HG02759 (cell line): Measurements from ENCODE around the gene CYBA.

Experiments used
- ATAC-seq: cut with Tn5 transposase; IDR thresholded peaks from one replicate; pipeline ENCODE4 v1.9.1; 2021; ENCODE audit warnings: mild to moderate bottlenecking, moderate library complexity; ENCODE audit not compliant: unreplicated experiment

Gene CYBA

DNA sequence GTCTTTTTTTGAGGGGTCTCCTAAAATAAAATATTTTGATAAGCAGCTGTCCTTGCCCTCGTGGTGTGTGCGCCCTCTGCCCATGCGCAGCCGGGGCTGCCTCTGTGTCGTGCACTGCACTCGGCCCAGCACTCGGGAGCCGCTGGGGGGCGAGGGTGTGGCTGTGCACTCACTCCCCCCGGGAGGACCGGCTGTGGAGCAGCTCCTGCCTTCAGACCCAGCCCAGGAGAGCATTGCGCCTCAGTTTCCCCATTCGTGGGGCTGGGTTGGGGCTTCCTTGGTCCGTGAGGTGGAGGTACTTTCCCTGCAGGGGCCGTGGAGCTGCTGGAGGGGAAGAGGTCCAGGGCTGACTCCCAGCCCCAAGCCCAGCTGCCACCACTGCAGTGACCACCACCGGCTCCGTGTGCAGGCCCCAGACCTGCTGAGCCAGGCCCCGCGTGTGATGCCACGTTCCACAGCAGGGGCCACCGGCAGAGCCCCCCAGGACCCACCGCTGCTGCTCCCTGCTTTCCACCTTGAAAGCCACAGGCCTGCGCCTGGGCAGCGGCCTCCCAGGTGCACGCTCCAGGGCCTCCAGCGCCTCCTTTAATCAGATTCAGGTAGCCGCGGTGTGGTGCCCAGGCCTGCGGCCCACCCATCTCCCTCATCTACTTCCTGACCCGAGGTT, 18.8 kb downstream of the CYBA start:
- ATAC-seq, result no peak

DNA sequence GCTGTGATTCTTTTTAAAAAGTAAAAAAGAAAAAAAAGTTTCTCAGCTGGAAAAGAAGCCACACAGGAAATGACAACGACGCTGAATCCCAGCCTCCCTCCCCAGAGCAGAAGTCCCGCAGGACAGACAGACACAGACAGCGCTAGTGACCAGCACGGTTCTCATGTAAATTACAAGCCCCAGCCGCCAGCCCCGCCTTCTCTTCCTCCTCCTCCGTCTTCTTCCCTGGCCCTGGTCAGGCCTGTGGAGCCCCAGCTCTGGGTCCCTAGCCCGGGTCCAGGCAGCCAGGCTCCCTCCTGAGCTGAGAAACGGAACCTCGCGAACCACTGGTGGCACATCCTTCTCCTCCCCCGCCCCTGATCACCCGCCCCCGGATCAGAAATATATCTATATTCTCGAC, 19.5 kb downstream of the CYBA start:
- ATAC-seq, result no peak

DNA sequence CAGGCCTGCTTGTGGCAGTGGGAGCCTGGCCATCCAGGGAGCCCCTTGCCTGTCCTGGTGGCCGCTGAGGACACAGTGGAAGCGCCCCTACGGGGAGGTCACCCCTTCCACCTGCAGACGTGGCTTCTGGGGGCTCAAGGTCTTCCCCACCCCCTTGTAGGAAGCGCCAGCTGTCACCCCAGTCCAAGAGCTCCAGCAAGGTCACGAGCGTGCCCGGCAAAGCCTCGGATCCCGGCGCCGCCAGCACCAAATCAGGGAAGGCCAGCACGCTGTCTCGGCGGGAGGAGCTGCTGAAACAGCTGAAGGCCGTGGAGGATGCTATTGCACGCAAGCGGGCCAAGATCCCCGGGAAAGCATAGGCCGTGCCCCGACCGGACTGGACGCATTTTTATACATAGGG, 19.9 kb downstream of the CYBA start:
- ATAC-seq, result no peak

DNA sequence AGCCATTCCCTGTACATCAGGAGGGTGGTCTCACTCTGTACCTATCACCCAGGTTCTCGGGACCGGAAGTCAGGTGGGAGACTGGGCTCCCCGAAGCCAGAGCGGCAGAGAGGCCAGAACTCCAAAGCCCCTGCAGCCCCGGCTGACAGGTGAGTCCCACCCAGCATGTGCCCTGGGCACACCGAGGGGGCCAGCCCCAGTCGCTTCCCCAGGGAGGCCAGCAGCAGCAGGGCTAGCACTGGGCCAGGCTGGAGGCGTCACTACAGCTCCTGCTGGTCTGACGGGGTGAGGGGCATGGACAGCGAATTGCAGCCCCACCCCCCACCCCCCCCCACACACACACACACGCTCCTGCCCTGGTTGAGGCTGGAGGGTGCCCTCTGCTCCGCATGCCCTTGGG, 20.4 kb downstream of the CYBA start:
- no peak for ATAC-seq

DNA sequence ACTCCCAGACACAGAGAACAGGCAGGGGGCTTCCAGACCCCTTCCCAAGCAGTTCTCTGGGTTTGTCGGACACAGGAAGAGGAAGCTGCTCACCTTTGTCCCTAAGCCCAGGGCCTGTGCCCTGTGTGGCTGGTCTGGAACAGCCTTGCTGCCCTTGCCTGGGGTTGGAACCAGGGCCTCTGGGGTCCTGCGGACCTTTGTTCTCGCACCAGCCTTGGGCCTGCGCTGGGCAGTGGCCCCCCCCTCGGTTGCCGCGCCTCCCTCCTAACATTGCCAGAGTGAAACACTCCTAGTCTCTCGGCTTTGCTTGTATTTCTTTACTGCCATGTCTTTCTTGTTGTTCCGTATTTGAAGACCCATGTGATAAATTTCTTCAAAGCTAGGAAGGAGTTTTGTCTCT, 21.0 kb downstream of the CYBA start:
- no peak for ATAC-seq

DNA sequence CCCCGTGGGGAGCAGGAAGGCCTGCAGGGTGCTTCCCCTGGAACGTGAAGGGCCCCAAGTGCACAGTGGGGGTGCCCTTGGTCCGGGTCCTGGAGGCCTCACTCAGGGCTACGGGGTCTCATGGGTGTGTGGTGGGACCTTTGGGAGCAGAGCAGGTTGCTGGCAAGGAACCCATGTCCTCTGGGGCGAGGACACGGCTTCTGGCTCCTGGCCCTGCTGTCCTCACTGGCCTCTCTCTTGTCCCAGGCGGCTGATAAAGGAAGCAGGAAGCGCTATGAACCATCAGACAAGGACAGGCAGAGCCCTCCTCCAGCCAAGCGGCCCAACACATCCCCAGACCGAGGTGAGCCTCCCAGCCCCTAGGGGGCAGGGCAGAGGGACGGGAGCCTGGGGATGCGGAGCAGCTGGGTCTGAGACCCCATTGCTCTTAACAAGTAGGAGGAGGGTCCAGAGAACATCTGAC, 22.3 kb downstream of the CYBA start:
- ATAC-seq, result no peak

DNA sequence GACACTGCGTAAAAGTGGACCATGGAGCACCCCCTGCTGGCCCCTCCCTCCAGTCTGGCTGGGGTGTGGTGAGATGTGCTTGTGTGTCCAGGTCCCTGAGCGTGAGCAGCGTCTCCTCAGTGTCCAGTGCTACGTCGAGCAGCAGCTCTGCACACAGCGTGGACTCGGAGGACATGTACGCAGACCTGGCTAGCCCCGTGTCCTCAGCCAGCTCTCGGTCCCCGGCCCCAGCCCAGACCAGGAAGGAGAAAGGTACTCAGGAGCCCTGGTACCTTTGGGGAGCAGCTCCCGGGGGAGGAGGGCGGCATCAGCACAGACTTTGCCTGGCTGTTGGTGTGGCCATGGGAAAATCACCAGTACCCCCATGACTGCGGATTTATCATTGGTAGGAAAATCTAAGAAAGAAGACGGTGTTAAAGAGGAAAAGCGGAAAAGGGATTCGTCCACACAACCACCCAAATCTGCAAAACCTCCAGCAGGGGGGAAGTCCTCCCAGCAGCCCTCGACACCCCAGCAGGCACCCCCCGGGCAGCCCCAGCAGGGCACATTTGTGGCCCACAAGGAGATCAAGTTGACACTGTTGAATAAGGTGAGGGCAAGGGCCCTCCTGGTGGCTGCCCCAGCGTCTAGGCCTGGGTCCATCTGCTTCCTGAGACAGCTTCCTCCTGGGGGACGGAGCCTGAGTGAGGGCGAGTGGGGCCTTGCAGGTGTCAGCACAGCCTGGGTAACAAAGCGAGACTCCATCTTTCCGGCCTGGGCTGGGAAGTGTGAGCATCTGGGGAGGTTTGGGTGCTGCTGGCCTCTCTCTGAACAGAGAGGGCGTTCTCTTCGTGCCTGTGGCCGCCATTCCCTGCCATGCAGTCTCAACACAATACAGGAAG, 23.1 kb downstream of the CYBA start:
- no peak for ATAC-seq

DNA sequence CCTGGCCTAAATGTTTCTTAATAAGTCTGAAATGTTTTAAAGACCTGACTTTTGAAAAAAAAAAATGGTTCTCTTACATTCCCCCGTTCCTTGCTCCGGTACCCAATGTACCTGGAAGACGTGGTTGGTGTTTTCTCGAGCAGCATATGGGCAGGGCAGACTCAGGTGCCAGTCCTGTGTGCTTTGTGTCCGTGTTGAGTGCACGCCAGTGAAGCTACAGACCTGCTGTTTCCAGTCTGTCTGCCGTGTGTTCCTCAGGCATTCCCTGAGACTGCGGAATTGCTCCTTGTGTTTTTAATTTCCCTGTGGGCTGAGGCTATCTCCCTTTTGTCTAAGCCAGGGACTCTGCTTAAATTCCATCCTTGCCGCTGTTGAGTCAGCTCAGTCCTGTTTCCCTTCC, 24.2 kb downstream of the CYBA start:
- no peak for ATAC-seq

DNA sequence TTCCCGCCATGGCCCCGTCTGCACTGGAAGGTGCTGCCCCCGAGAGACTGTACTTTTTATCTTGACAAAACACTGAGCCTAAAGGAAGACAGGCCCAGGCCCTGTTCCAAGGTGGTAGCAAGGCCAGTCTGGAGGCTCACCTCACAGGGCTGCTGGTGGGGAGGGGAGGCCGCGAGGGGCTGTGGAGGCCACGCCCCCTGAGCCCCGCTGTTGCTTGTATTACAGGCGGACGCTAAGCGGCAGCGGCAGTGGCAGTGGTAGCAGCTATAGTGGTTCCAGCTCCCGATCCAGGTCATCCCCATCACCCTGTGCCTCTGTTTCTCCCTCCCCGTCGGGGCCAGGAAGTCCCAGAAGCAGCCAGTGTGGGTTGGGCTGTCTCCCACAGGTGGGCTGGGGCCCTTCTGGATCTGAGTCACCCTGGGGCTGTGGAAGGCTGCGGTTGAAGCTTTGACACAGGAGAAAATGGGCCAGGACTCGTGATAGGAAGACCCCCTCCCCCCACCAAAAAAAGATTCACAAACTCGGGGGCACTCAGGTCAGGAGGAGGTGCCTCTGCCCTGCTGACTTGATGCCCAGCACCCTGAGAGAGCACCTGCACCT, 25.8 kb downstream of the CYBA start:
- ATAC-seq, result no peak

DNA sequence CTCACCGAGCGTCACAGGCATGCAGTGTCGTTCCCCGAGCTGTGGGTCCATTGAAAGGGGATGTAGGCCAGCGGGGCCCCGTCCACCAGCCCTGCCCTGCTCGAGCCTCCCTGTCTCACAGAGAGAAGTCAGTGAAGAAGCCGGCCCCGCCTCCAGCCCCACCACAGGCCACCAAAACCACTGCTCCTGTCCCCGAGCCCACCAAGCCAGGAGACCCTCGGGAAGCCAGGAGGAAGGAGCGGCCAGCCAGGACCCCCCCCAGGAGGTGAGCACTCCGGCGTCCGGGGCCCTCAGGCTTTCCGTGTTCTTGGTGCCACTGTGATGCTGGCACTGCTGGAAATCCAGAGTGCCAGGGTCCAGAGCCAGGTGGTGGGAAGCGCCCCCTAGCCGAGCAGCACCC, 26.4 kb downstream of the CYBA start:
- ATAC-seq, result no peak

DNA sequence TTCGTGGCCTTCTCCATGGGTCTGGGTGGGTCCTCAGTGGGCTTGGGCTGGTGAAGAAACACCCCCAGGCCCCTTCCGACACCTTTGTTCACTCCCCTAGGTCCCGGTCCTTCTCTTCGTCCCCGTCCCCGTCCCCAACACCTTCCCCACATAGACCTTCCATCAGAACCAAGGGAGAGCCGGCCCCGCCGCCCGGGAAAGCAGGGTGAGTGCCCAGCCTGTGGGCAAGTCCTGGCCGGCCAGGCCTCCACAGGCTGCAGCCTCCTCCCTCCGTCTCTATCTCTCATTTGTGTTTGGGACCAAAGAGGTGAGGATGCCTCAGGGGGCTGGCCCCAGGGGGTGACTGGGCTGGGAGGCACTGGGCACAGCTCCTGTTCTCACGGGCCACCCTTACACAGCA, 27.0 kb downstream of the CYBA start:
- no peak for ATAC-seq

DNA sequence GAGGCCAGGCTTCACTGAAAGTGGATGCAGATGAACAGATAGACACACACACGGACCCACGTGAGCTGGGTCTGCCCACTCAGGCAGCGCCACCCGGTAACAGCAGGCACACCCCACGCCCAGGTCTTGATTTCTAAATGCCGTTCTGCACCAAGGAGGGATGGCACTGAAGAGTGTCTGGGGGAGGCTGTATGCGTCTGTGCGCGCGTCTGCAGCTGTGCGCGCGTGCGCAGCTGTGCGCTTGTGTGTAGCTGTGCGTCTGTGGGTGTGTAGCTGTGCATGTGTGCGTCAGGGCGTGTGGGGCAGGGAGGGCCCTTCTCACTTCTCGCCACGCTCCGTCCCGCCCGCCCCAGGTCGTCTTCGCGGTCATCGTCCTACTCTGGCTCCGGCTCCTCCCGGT, 28.0 kb downstream of the CYBA start:
- no peak for ATAC-seq

DNA sequence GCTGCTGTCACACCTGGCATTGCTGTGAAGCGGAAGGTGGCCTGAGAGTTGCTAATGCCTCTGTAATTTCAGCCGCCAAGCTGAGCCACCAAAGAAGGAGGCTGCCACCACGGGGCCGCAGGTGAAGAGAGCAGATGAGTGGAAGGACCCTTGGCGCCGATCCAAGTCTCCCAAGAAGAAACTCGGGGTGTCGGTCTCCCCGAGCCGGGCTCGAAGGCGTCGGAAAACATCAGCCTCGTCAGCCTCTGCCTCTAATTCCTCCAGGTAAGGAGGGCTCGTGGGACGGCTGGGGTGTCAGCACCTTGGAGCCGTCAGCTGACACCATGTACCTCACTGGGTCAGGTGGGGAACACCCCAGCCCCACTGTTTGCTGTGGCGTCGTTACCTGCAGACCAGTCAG, 28.7 kb downstream of the CYBA start:
- no peak for ATAC-seq

DNA sequence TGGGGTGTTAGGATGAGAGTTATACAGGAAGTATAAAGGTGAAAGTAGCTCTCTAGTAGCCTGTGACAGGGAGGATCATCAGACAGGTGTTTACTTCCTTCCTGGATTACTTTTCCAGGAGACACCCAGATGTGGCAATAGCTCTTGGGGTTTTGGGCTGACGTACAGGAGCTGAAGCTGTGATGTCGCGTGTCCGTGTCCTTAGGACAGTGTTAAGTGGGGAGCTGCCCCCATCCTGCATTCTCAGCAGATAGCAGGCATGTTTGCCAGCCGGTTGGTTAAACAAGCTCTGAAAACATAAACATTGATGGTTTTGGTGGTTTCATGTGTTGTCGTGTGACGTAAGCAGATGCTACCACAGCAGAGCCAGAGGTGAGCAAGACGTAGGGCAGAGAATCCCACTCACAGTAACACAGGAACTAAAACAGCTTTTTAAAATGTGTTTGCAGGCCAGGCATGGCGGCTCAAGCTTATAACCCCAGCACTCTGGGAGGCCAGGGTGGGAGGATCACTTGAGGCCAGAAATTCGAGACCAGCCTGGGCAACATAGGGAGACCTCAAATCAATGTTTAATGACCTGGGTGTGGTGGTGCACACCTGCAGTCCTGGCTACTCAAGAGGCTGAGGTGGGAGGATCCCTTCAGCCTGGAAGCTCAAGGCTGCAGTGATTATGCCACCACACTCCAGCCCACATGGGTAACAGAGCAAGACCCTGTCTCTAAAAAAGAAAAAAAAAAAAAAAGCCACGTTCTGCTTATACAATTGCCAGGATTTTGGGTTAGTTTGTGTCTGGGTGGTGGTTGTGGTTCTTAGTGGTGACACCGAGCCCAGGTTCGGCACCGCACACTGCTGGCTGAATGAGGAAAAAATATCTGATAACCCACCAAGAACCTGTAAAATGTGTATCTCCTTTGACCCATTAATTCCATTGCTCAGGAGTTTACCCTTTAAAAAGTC, 30.7 kb downstream of the CYBA start:
- no peak for ATAC-seq

DNA sequence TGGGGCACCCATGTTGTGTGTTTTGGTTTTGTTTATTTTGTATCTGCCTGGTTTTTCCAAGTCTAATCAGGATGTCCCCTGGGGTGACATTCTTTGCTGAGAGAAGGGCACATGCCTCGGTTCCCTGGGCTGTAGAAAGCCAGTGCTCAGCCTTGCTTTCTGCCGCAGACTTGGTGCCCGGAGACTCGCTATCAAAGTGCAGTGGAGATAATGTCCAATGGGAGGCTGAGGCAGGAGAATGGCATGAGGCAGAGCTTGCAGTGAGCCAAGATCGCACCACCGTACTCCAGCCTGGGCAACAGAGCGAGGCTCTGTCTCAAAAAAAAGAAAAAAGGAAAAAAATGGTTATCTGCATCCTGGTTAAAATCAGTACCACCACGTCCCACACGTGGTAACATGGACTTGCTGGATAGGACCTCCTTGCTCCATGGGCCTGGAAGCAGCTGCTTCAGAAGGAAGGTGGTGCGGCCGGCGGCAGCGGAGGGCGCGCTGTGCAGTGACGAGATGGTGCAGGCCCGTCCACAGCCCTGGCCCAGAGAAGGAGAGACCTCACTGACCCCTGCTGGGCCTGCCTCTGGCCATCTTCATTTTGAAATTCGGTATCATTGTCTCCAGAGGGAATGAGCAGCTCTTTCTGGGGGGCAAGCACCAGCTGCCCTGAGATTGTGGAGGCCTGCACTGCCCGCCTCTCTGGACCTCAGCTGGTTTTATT, 31.7 kb downstream of the CYBA start:
- ATAC-seq, result no peak

DNA sequence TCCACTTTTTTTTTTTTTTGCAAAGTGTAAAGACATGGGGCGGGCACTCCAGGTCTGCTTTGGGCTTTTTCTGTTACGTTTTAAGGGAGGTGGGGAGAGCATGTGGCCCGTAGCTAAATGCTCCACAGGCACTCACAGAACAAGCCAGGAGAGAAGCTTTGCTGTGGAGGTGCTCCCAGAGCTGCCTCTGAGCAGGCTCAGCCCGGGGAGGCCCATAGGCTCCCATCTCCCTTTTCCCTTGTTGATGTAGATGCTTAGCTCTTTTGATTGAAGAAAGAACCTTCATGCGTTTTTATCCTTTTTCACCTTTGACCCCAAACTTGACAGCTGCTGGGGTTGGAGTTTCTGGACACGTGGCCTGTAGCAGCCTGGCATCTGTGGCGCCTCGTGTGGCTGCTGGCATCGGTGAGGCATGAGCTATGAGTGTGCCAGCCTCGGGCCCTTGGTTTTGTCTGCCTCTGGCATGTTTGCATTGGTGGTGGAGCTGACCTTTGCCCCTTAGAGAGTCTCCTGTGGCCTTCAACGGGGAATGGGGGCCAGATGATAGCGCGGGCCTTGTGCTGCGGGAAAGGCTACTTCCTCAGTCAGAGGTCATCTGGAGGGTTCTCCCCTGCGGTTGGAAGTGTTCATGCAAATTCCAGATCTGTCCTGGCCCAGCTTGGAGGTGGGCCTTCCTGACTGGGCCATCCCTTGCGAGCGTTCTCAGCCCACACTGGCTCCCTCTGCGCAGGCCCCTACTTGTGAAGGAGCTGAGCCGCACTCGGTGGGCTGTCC, 32.5 kb downstream of the CYBA start:
- no peak for ATAC-seq

DNA sequence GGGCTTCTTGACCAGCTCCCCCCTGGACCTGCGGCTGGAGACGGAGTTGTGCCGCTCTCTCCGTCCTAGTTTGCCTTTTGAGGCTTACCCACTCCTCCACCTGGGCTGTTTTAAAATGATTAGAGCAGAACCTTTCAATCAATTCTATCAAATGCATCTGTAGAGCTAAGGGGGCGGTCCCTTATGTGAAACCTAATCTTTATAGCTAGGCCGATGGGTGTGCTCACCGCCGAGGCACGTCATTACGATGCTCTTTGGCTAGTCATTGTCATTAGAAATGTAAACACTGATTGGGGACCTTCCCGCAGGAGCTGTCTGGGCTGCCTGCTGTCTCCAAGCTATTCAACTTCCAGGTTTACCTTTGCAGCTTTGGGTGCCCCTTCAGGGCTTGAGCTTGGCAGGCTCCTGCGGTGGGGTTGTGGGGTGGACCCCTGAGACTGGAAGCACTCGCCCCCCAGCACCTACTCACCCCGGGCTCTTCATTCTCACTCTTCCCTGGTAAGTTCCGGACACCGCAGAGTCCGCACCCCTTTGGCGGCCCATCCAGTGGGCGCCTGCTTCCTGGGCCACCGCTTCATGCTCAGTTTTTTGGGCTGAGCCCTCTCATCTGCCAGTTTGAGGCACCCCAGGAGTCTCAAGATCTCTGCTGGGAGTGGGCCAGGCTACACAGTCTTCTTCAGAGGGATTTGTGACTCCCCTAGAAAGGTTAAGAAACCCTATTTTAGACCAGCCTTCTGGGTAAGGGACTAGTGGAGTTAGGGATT, 33.4 kb downstream of the CYBA start:
- ATAC-seq, result no peak

DNA sequence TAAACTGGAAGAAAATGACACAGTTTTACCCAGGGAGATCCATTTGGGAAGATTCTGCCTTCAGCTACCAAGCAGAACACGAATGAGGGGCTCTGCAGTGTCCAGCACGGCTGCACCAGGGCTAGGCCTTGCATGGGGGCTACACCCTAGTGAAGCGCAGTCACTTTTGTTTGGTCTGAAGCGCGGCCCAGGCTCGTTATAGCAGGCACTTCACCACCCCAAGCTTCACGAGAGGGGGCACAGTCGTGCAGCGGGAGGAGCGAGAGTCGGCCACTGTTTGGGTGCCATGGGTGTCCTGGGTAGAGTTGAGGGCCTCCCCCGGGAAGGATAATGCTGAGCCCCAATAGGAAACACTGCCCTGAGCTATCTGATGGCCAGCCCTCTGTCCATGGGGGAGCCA, 34.1 kb downstream of the CYBA start:
- no peak for ATAC-seq

DNA sequence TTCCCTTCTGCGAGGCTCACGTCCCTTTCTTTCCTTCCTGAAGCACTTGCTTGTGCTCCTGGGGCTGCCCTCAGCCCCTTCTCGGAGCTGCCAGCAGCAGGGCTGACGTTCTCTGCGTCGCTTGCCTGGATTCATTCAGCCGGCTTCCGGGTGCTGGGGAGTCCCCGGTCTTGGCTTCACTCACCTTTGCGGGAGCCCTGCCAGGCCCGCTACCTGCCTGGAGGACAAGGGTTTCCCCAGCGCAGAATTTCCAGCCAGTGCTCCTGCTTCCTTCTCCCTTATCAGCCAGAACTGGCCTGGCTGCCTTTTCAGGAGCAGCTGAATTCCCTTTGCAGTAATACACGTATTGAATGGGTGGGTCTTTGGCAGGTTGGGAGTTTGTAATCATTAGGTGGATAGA, 34.5 kb downstream of the CYBA start:
- ATAC-seq, result no peak
